ENCODE results near the gene SYNDIG1. TPM values are rescaled to one million over a fixed set of nuclear protein-coding genes. Genes with fewer than 3 reads are reported as not detected.

SYNDIG1 gene
- total RNA-seq, 1 experiment from 2014 or later: not detected

- no peak for TF ChIP-seq CTCF (IDR thresholded peaks at IDR 0.05; ENCODE audit: unreplicated experiment)
- CTCF ChIA-PET: no interaction called here
- peaks cover 6% of the 10 kb centered on the region for H3K27me3 Mint-ChIP-seq (ENCODE audit: unreplicated experiment)
- H3K4me3 Mint-ChIP-seq (ENCODE audit: low read depth, unreplicated experiment): no peak overlapping the region
- no TSS peak for BruUV-seq (replicated peaks)
- H3K9me3 Mint-ChIP-seq (ENCODE audit: low read depth, unreplicated experiment): no peaks in the 10 kb centered on the region
- intact Hi-C loops (cut with micrococcal nuclease; ENCODE audit: unreplicated experiment): no loop called here
- no peaks in the 10 kb centered on the region for H3K4me1 Mint-ChIP-seq (ENCODE audit: low read depth, unreplicated experiment)
- H3K36me3 Mint-ChIP-seq (ENCODE audit: insufficient read depth, unreplicated experiment): no peaks in the 10 kb centered on the region
- DNase-seq: no peak
- H3K27ac Mint-ChIP-seq (ENCODE audit: unreplicated experiment): no peak overlapping the region
These were observed 161.2 kb downstream of the SYNDIG1 start for GRCh38 chr20:24630486-24631172.

- H3K27me3 Mint-ChIP-seq (ENCODE audit: unreplicated experiment): peaks cover 11% of the 10 kb centered on the region
- CTCF ChIA-PET: no interaction called here
- no peaks in the 10 kb centered on the region for H3K4me1 Mint-ChIP-seq (ENCODE audit: low read depth, unreplicated experiment)
- no peak for TF ChIP-seq CTCF (IDR thresholded peaks at IDR 0.05; ENCODE audit: unreplicated experiment)
- no peaks in the 10 kb centered on the region for H3K9me3 Mint-ChIP-seq (ENCODE audit: low read depth, unreplicated experiment)
- no peak overlapping the region for H3K27ac Mint-ChIP-seq (ENCODE audit: unreplicated experiment)
- H3K36me3 Mint-ChIP-seq (ENCODE audit: insufficient read depth, unreplicated experiment): no peaks in the 10 kb centered on the region
- no peak for DNase-seq
- H3K4me3 Mint-ChIP-seq (ENCODE audit: low read depth, unreplicated experiment): no peak overlapping the region
- intact Hi-C loops (cut with micrococcal nuclease; ENCODE audit: unreplicated experiment): no loop called here
- no TSS peak for BruUV-seq (replicated peaks)
These were observed 161.7 kb downstream of the SYNDIG1 start for GRCh38 chr20:24631173-24631505.

- no peaks in the 10 kb centered on the region for H3K9me3 Mint-ChIP-seq (ENCODE audit: low read depth, unreplicated experiment)
- intact Hi-C loops (cut with micrococcal nuclease; ENCODE audit: unreplicated experiment): no loop called here
- peaks cover 13% of the 10 kb centered on the region for H3K27me3 Mint-ChIP-seq (ENCODE audit: unreplicated experiment)
- no TSS peak for BruUV-seq (replicated peaks)
- no peak for TF ChIP-seq CTCF (IDR thresholded peaks at IDR 0.05; ENCODE audit: unreplicated experiment)
- H3K4me1 Mint-ChIP-seq (ENCODE audit: low read depth, unreplicated experiment): no peaks in the 10 kb centered on the region
- no peaks in the 10 kb centered on the region for H3K36me3 Mint-ChIP-seq (ENCODE audit: insufficient read depth, unreplicated experiment)
- no peak overlapping the region for H3K4me3 Mint-ChIP-seq (ENCODE audit: low read depth, unreplicated experiment)
- H3K27ac Mint-ChIP-seq (ENCODE audit: unreplicated experiment): no peak overlapping the region
- CTCF ChIA-PET: interaction anchor here (0.7 kb wide), 1 partner anchor 58 kb away, joined by 5 read pairs; no protein-coding TSS in a partner anchor
- DNase-seq: no peak
These were observed 163.2 kb downstream of the SYNDIG1 start for GRCh38 chr20:24632581-24632980.

GRCh38 chr20:24633026-24633425 is 163.6 kb downstream of the SYNDIG1 start:
- intact Hi-C loops (cut with micrococcal nuclease; ENCODE audit: unreplicated experiment): no loop called here
- Mint-ChIP-seq H3K27ac (ENCODE audit: unreplicated experiment) (no peak overlapping the region), H3K27me3 (ENCODE audit: unreplicated experiment) (peaks cover 13% of the 10 kb centered on the region), H3K9me3 (ENCODE audit: low read depth, unreplicated experiment) (no peaks in the 10 kb centered on the region), H3K4me1 (ENCODE audit: low read depth, unreplicated experiment) (no peaks in the 10 kb centered on the region), H3K4me3 (ENCODE audit: low read depth, unreplicated experiment) (no peak overlapping the region), H3K36me3 (ENCODE audit: insufficient read depth, unreplicated experiment) (no peaks in the 10 kb centered on the region)
- DNase-seq: no peak
- CTCF ChIA-PET: interaction anchor here (0.7 kb wide), 1 partner anchor 59 kb away, joined by 5 read pairs; no protein-coding TSS in a partner anchor
- BruUV-seq (replicated peaks): no TSS peak
- no peak for TF ChIP-seq CTCF (IDR thresholded peaks at IDR 0.05; ENCODE audit: unreplicated experiment)
